Activated CD4-positive, alpha-beta T cell treated with anti-CD3 and anti-CD28 coated beads, Interleukin-2, amount 10 ng/mL, durations not matched to agents 7 days and 5 days (primary cell): ENCODE measurements around the gene ADARB1. TPM values are rescaled to one million over a fixed set of nuclear protein-coding genes. Genes with fewer than 3 reads are reported as not detected.
"Not testable (repeated sequence)": the region's sequence is repeated elsewhere in the genome, so short reads cannot be mapped to it uniquely, and the experiment has no call there.

Source experiments
- CTCF ChIA-PET: fragments of 350-600 bp; sonication (Branson Sonifier 250); formaldehyde crosslinking; loops from one replicate; lab custom pipeline; 2021; ENCODE audit warnings: antibody characterized with exemption; lab: Charles Lee
- POLR2A ChIA-PET: fragments of 350-600 bp; sonication (Branson Sonifier 250); formaldehyde crosslinking; loops from one replicate; lab custom pipeline; 2021; ENCODE audit warnings: antibody characterized with exemption; lab: Charles Lee
- DNase-seq: peaks from one replicate; pipeline ENCODE4 v3.0.0-alpha.2; 2020
- H3K27ac Mint-ChIP-seq: one replicate; pipeline ENCODE4 v1.8.0; 2021; ENCODE audit warnings: mild to moderate bottlenecking, moderate library complexity, mixed read lengths
- H3K27me3 Mint-ChIP-seq: one replicate; pipeline ENCODE4 v1.8.0; 2021; ENCODE audit warnings: mixed read lengths
- H3K36me3 Mint-ChIP-seq: one replicate; pipeline ENCODE4 v1.8.0; 2021; ENCODE audit warnings: low read depth, mixed read lengths
- H3K4me1 Mint-ChIP-seq: one replicate; pipeline ENCODE4 v1.8.0; 2021; ENCODE audit warnings: mixed read lengths
- H3K4me3 Mint-ChIP-seq: one replicate; pipeline ENCODE4 v1.8.0; 2021; ENCODE audit warnings: mild to moderate bottlenecking, moderate library complexity, mixed read lengths
- H3K9me3 Mint-ChIP-seq: one replicate; pipeline ENCODE4 v1.8.0; 2021; ENCODE audit warnings: mixed read lengths
- total RNA-seq, 2 experiments: library from RNA; stranded (reverse); gene quantifications; one replicate each; pipeline ENCODE4 v1.2.3, GENCODE V29; 2021

Gene ADARB1, protein sequence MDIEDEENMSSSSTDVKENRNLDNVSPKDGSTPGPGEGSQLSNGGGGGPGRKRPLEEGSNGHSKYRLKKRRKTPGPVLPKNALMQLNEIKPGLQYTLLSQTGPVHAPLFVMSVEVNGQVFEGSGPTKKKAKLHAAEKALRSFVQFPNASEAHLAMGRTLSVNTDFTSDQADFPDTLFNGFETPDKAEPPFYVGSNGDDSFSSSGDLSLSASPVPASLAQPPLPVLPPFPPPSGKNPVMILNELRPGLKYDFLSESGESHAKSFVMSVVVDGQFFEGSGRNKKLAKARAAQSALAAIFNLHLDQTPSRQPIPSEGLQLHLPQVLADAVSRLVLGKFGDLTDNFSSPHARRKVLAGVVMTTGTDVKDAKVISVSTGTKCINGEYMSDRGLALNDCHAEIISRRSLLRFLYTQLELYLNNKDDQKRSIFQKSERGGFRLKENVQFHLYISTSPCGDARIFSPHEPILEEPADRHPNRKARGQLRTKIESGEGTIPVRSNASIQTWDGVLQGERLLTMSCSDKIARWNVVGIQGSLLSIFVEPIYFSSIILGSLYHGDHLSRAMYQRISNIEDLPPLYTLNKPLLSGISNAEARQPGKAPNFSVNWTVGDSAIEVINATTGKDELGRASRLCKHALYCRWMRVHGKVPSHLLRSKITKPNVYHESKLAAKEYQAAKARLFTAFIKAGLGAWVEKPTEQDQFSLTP
- total RNA-seq, result 10 to 100 TPM; 43.3 to 45.4 TPM

DNA sequence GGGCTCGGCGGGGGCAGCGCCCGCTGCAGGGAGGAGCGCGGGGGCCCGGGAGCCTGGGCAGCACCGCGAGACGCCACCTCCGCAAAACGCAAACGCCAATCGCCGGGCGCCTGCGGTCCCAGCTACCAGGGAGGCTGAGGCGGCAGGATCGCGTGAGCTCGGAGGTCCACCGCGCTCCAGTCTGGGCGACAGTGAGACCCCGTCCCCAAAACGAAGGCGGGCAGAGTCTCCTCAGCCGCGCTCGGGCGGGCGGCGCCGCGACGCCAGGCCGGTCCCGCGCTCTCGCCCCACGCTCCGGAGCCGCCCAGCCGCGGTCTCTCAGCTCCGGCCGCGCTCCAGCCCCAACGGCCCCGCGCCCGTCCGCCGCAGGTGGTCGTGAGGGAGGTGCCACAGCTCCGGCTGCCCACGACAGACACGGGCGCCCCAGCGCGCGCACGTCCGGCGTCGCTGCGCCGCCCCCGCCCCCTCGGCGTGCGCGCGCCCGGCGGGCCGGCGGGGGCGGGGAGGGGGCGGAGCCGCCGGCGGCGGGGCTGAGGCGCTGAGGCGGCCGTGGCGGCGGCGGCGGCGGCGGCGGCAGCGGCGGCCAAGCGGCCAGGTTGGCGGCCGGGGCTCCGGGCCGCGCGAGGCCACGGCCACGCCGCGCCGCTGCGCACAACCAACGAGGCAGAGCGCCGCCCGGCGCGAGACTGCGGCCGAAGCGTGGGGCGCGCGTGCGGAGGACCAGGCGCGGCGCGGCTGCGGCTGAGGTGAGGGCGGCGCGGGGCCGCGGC is at the start of gene ADARB1:
Gene ADARB1 (plus strand): TSS at position 533 of the 770 bp plus-strand sequence. CDS start 97,077 bp downstream, outside the sequence.
- Mint-ChIP-seq H3K4me3 (peak within 1 kb of the TSS; percentile 96), H3K27me3 (no peaks in the 10 kb centered on the region), H3K27ac (peak within 1 kb of the TSS; percentile 94), H3K4me1 (peaks cover 44% of the 10 kb centered on the region), H3K9me3 (no peaks in the 10 kb centered on the region), H3K36me3 (no peaks in the 10 kb centered on the region)
- DNase-seq, result peak; percentile 55
- ChIA-PET POLR2A (interaction anchor here (0.6 kb wide), 1 partner anchor 409 kb away, joined by 5 read pairs; no protein-coding TSS in a partner anchor), CTCF (interaction anchor here (1.3 kb wide), 1 partner anchor 66 kb away, joined by 4 read pairs; no protein-coding TSS in a partner anchor)

- Mint-ChIP-seq H3K4me3 (no peak overlapping the region), H3K36me3 (no peaks in the 10 kb centered on the region), H3K27me3 (peaks cover 9% of the 10 kb centered on the region), H3K4me1 (no peaks in the 10 kb centered on the region), H3K27ac (no peak overlapping the region), H3K9me3 (peaks cover 4% of the 10 kb centered on the region)
- no peak for DNase-seq
- ChIA-PET POLR2A (no interaction called here), CTCF (no interaction called here)
Observed at GRCh38 chr21:45026066-45026745, 48.2 kb upstream of the ADARB1 start.

GRCh38 chr21:45026826-45027225 is 47.6 kb upstream of the ADARB1 start:
- Mint-ChIP-seq H3K9me3 (peaks cover 4% of the 10 kb centered on the region), H3K4me1 (no peaks in the 10 kb centered on the region), H3K27me3 (peaks cover 9% of the 10 kb centered on the region), H3K4me3 (no peak overlapping the region), H3K36me3 (no peaks in the 10 kb centered on the region), H3K27ac (no peak overlapping the region)
- ChIA-PET POLR2A (no interaction called here), CTCF (no interaction called here)
- no peak for DNase-seq

GRCh38 chr21:45027241-45028196 is 46.9 kb upstream of the ADARB1 start:
- ChIA-PET CTCF (no interaction called here), POLR2A (no interaction called here)
- Mint-ChIP-seq H3K36me3 (no peaks in the 10 kb centered on the region), H3K9me3 (peaks cover 4% of the 10 kb centered on the region), H3K27ac (no peak overlapping the region), H3K4me3 (no peak overlapping the region), H3K4me1 (no peaks in the 10 kb centered on the region), H3K27me3 (peaks cover 9% of the 10 kb centered on the region)
- no peak for DNase-seq

- CTCF ChIA-PET, POLR2A ChIA-PET, H3K36me3 Mint-ChIP-seq, H3K27me3 Mint-ChIP-seq, H3K4me3 Mint-ChIP-seq, H3K4me1 Mint-ChIP-seq, H3K9me3 Mint-ChIP-seq, DNase-seq, H3K27ac Mint-ChIP-seq: not testable (repeated sequence)
Observed at GRCh38 chr21:45028645-45029044, 45.7 kb upstream of the ADARB1 start.

DNA sequence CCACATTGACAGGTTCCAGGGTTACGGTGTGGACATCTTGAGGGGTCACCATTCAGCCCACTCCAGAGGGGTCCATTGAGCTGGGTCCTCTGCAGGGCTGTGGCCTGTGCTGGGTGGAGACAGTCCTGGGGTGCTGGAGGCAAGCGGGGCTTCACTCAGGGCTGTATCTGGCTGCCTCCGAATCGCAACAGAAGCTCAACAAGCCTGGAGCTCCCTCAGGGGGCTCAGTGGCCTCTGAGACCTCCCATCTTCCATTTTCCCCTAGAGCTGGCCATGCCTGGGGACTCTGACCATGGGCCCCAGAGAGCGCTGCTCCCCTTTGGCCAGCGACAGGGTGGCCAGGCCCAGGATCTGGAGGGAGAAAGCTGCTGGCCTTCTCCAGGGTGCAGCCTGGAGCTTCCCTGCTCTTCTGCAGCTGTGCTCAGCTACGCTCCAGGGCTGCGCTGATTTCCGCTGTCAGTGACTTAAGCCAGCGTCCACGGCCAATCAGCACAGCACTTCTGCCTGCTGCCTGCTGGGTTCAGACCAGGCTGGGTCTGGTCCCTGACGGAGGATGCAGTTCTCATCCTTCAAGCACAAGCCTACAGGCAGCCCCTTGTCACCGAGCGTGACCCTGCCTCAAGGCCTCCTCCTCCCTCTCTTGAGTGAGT is 45.0 kb upstream of the ADARB1 start:
- Mint-ChIP-seq H3K27me3 (peaks cover 5% of the 10 kb centered on the region), H3K9me3 (no peaks in the 10 kb centered on the region), H3K4me3 (no peak overlapping the region), H3K4me1 (no peaks in the 10 kb centered on the region), H3K27ac (no peak overlapping the region), H3K36me3 (no peaks in the 10 kb centered on the region)
- ChIA-PET POLR2A (no interaction called here), CTCF (no interaction called here)
- DNase-seq, result no peak

DNA sequence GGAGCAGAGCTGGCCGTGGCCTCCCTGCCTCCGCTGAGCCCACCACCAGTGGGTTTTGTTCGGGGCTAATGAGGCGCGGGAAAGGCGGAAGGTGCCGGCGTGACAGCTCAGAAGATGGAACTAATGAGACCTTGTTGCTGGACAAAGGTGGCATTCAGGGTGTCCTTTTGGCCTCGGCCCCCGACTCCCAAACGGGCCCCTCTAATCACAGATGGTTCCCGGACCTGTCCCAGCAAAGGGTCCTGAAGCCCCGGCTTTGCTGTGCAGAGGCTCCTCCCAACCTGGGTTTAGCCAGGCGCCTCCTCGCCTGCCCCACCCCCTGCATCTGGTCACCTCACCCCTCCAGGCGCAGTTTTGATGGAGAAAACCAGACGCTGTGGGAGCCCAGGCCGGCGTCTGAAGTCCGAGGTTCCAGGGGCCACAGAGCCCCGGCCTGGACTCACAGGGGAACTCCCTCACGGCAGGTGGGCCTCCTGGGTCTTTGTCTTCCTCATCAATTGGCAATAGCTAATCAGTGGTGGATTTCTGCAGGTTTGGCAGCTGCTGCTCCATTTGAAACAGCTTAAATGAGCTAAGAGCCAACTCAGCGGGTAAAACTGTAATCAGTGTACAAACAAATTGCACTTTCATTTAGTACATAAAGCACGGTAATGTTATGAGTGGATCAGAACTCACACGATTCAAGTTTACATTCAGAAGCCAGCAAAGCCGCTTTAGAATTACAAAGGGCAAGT is 44.3 kb upstream of the ADARB1 start:
- ChIA-PET POLR2A (no interaction called here), CTCF (no interaction called here)
- Mint-ChIP-seq H3K27me3 (peaks cover 4% of the 10 kb centered on the region), H3K4me1 (no peaks in the 10 kb centered on the region), H3K36me3 (no peaks in the 10 kb centered on the region), H3K9me3 (no peaks in the 10 kb centered on the region), H3K27ac (no peak overlapping the region), H3K4me3 (no peak overlapping the region)
- no peak for DNase-seq

- POLR2A ChIA-PET, result no interaction called here
- Mint-ChIP-seq H3K36me3 (no peaks in the 10 kb centered on the region), H3K4me1 (no peaks in the 10 kb centered on the region), H3K9me3 (peaks cover 2% of the 10 kb centered on the region), H3K27me3 (peaks cover 2% of the 10 kb centered on the region), H3K4me3 (no peak overlapping the region), H3K27ac (no peak overlapping the region)
- no peak for DNase-seq
- CTCF ChIA-PET, result no interaction called here
Observed at GRCh38 chr21:45030682-45031570, 43.5 kb upstream of the ADARB1 start.

DNA sequence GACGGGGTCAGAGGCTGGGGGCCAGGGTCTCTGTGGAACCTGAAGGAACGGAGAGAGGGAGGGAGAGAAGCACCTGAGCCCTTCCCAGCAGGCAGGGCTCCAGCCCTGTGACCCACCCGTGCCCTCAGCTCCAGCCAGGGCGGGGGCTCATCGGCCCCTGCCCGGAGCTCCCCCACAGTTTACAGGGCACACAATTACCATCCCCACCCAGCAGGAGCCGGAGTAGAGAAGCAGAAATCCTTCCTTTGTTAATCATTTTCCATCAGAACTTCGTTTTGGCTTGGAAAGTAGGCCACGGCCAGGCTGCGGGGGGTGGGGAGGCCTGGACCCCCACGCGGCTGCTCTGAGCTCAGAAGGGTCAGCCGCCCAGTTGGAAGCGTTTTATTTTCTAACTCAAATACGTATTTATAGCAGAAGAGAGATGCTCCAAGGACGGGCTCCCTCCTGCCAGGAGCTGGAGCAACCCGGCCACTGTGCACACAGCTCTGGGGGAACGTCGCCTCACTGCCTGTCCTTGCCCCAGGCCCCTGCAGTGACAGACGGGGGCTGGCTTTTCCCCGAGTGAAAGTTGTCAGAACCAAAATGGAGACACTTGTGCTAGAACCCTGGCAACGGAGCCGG is 42.7 kb upstream of the ADARB1 start:
- peaks cover 8% of the 10 kb centered on the region for H3K9me3 Mint-ChIP-seq
- no peak overlapping the region for H3K27ac Mint-ChIP-seq
- no peak for DNase-seq
- H3K4me3 Mint-ChIP-seq, result no peak overlapping the region
- POLR2A ChIA-PET, result no interaction called here
- H3K36me3 Mint-ChIP-seq, result no peaks in the 10 kb centered on the region
- H3K4me1 Mint-ChIP-seq, result no peaks in the 10 kb centered on the region
- CTCF ChIA-PET, result no interaction called here
- H3K27me3 Mint-ChIP-seq, result peaks cover 2% of the 10 kb centered on the region

GRCh38 chr21:45032332-45032731 is 42.0 kb upstream of the ADARB1 start:
- H3K36me3 Mint-ChIP-seq, result no peaks in the 10 kb centered on the region
- ChIA-PET POLR2A (no interaction called here), CTCF (no interaction called here)
- no peak for DNase-seq
- H3K9me3 Mint-ChIP-seq, result peaks cover 14% of the 10 kb centered on the region
- H3K4me3 Mint-ChIP-seq, result no peak overlapping the region
- H3K27me3 Mint-ChIP-seq, result peaks cover 2% of the 10 kb centered on the region
- no peak overlapping the region for H3K27ac Mint-ChIP-seq
- H3K4me1 Mint-ChIP-seq, result no peaks in the 10 kb centered on the region
